ENCODE measurements around the gene HLA-A.

HLA-A gene

GRCh38 chr6:29943053-29943966, 978 bp downstream of the HLA-A start:
- no peak overlapping the region for H2BK5ac ChIP-seq (ENCODE audit: low read length)
- H3K79me1 ChIP-seq (ENCODE audit: low read length): peaks cover 1% of the 10 kb centered on the region
- peak overlapping the region; percentile 75 for H3K56ac ChIP-seq (ENCODE audit: low read length)
- WGBS (ENCODE audit: extremely low coverage, insufficient coverage, low lambda C conversion rate): no CpG with 5 or more reads among the region's 58 CpGs
- H2BK120ac ChIP-seq (ENCODE audit: low read depth, low read length): no peak overlapping the region
- H4K5ac ChIP-seq (ENCODE audit: low read length): no peak overlapping the region
- H3K27me3 ChIP-seq (ENCODE audit: insufficient read depth, low read length, poor library complexity): no peaks in the 10 kb centered on the region
- no peak for DNase-seq
- no peak overlapping the region for H2AK5ac ChIP-seq (ENCODE audit: low read length)
- H3K4ac ChIP-seq (ENCODE audit: low read depth, low read length): peak overlapping the region; percentile 17
- H3K9ac ChIP-seq (ENCODE audit: low read length): peak overlapping the region; percentile 75
- H3K23ac ChIP-seq (ENCODE audit: low read length): no peak overlapping the region
- H3K4me1 ChIP-seq (ENCODE audit: control insufficient read depth, low read depth, low read length): no peaks in the 10 kb centered on the region
- H3K79me2 ChIP-seq (ENCODE audit: control insufficient read depth, insufficient read depth, low read length): peaks cover 3% of the 10 kb centered on the region
- H3K27ac ChIP-seq (ENCODE audit: low read depth, low read length): no peak overlapping the region
- H3K4me3 ChIP-seq (ENCODE audit: low read length): peak overlapping the region; percentile 36
- H3K36me3 ChIP-seq (ENCODE audit: control insufficient read depth, insufficient read depth, low read length): peaks cover 5% of the 10 kb centered on the region
- H4K8ac ChIP-seq (ENCODE audit: low read depth, low read length): no peak overlapping the region
- peak overlapping the region; percentile 48 for H3K4me2 ChIP-seq (ENCODE audit: low read length)
- H2BK15ac ChIP-seq (replicated peaks; ENCODE audit: low read depth): no peak overlapping the region
- no peak overlapping the region for H3K18ac ChIP-seq (ENCODE audit: low read length)

- no peak overlapping the region for H3K4ac ChIP-seq (ENCODE audit: low read depth, low read length)
- H3K23ac ChIP-seq (ENCODE audit: low read length): no peak overlapping the region
- H3K27ac ChIP-seq (ENCODE audit: low read depth, low read length): no peak overlapping the region
- peaks cover 5% of the 10 kb centered on the region for H3K36me3 ChIP-seq (ENCODE audit: control insufficient read depth, insufficient read depth, low read length)
- no peak overlapping the region for H2AK5ac ChIP-seq (ENCODE audit: low read length)
- H3K4me1 ChIP-seq (ENCODE audit: control insufficient read depth, low read depth, low read length): no peaks in the 10 kb centered on the region
- H3K56ac ChIP-seq (ENCODE audit: low read length): no peak overlapping the region
- H3K4me2 ChIP-seq (ENCODE audit: low read length): no peak overlapping the region
- H4K8ac ChIP-seq (ENCODE audit: low read depth, low read length): no peak overlapping the region
- no peaks in the 10 kb centered on the region for H3K27me3 ChIP-seq (ENCODE audit: insufficient read depth, low read length, poor library complexity)
- H3K79me2 ChIP-seq (ENCODE audit: control insufficient read depth, insufficient read depth, low read length): peaks cover 3% of the 10 kb centered on the region
- H3K18ac ChIP-seq (ENCODE audit: low read length): no peak overlapping the region
- H2BK15ac ChIP-seq (replicated peaks; ENCODE audit: low read depth): no peak overlapping the region
- H3K79me1 ChIP-seq (ENCODE audit: low read length): peaks cover 1% of the 10 kb centered on the region
- H3K9ac ChIP-seq (ENCODE audit: low read length): no peak overlapping the region
- H3K4me3 ChIP-seq (ENCODE audit: low read length): no peak overlapping the region
- no CpG with 5 or more reads among the region's 4 CpGs for WGBS (ENCODE audit: extremely low coverage, insufficient coverage, low lambda C conversion rate)
- H2BK120ac ChIP-seq (ENCODE audit: low read depth, low read length): no peak overlapping the region
- DNase-seq: no peak
- H4K5ac ChIP-seq (ENCODE audit: low read length): no peak overlapping the region
- no peak overlapping the region for H2BK5ac ChIP-seq (ENCODE audit: low read length)
Measured at GRCh38 chr6:29945281-29945820, 3.0 kb downstream of the HLA-A start.

GRCh38 chr6:29946223-29947076, 4.1 kb downstream of the HLA-A start:
- no peak overlapping the region for H3K18ac ChIP-seq (ENCODE audit: low read length)
- no peak overlapping the region for H3K27ac ChIP-seq (ENCODE audit: low read depth, low read length)
- H2BK5ac ChIP-seq (ENCODE audit: low read length): no peak overlapping the region
- H2BK120ac ChIP-seq (ENCODE audit: low read depth, low read length): no peak overlapping the region
- H3K4me1 ChIP-seq (ENCODE audit: control insufficient read depth, low read depth, low read length): no peaks in the 10 kb centered on the region
- H2AK5ac ChIP-seq (ENCODE audit: low read length): no peak overlapping the region
- H3K79me1 ChIP-seq (ENCODE audit: low read length): peaks cover 1% of the 10 kb centered on the region
- H3K9ac ChIP-seq (ENCODE audit: low read length): no peak overlapping the region
- H3K4me2 ChIP-seq (ENCODE audit: low read length): no peak overlapping the region
- H3K27me3 ChIP-seq (ENCODE audit: insufficient read depth, low read length, poor library complexity): no peaks in the 10 kb centered on the region
- peaks cover 3% of the 10 kb centered on the region for H3K79me2 ChIP-seq (ENCODE audit: control insufficient read depth, insufficient read depth, low read length)
- no peak overlapping the region for H3K4me3 ChIP-seq (ENCODE audit: low read length)
- H3K4ac ChIP-seq (ENCODE audit: low read depth, low read length): no peak overlapping the region
- no peak overlapping the region for H3K56ac ChIP-seq (ENCODE audit: low read length)
- no peak overlapping the region for H4K8ac ChIP-seq (ENCODE audit: low read depth, low read length)
- H3K36me3 ChIP-seq (ENCODE audit: control insufficient read depth, insufficient read depth, low read length): peaks cover 5% of the 10 kb centered on the region
- H3K23ac ChIP-seq (ENCODE audit: low read length): no peak overlapping the region
- no peak for DNase-seq
- no peak overlapping the region for H2BK15ac ChIP-seq (replicated peaks; ENCODE audit: low read depth)
- H4K5ac ChIP-seq (ENCODE audit: low read length): no peak overlapping the region
- no CpG with 5 or more reads among the region's 6 CpGs for WGBS (ENCODE audit: extremely low coverage, insufficient coverage, low lambda C conversion rate)

- Histone ChIP-seq H3K23ac (ENCODE audit: low read length) (no peak overlapping the region), H2BK15ac (replicated peaks; ENCODE audit: low read depth) (no peak overlapping the region), H4K8ac (ENCODE audit: low read depth, low read length) (no peak overlapping the region), H3K79me1 (ENCODE audit: low read length) (peaks cover 1% of the 10 kb centered on the region), H3K27ac (ENCODE audit: low read depth, low read length) (no peak overlapping the region), H3K9ac (ENCODE audit: low read length) (no peak overlapping the region), H3K4me3 (ENCODE audit: low read length) (no peak overlapping the region), H3K4ac (ENCODE audit: low read depth, low read length) (no peak overlapping the region), H3K79me2 (ENCODE audit: control insufficient read depth, insufficient read depth, low read length) (peaks cover 3% of the 10 kb centered on the region), H3K18ac (ENCODE audit: low read length) (no peak overlapping the region), H2BK120ac (ENCODE audit: low read depth, low read length) (no peak overlapping the region), H3K4me2 (ENCODE audit: low read length) (no peak overlapping the region), H2BK5ac (ENCODE audit: low read length) (no peak overlapping the region), H3K4me1 (ENCODE audit: control insufficient read depth, low read depth, low read length) (no peaks in the 10 kb centered on the region), H4K5ac (ENCODE audit: low read length) (no peak overlapping the region), H2AK5ac (ENCODE audit: low read length) (no peak overlapping the region), H3K36me3 (ENCODE audit: control insufficient read depth, insufficient read depth, low read length) (peaks cover 5% of the 10 kb centered on the region), H3K27me3 (ENCODE audit: insufficient read depth, low read length, poor library complexity) (no peaks in the 10 kb centered on the region), H3K56ac (ENCODE audit: low read length) (no peak overlapping the region)
- DNase-seq: no peak
- no CpG with 5 or more reads among the region's 3 CpGs for WGBS (ENCODE audit: extremely low coverage, insufficient coverage, low lambda C conversion rate)
Measured at GRCh38 chr6:29947077-29947980, 5.0 kb downstream of the HLA-A start.

GRCh38 chr6:29948277-29948676, 5.9 kb downstream of the HLA-A start:
- H3K4me2 ChIP-seq (ENCODE audit: low read length): no peak overlapping the region
- no peak overlapping the region for H2BK5ac ChIP-seq (ENCODE audit: low read length)
- no peak overlapping the region for H2BK120ac ChIP-seq (ENCODE audit: low read depth, low read length)
- H3K27ac ChIP-seq (ENCODE audit: low read depth, low read length): no peak overlapping the region
- H2AK5ac ChIP-seq (ENCODE audit: low read length): no peak overlapping the region
- H3K9ac ChIP-seq (ENCODE audit: low read length): no peak overlapping the region
- H2BK15ac ChIP-seq (replicated peaks; ENCODE audit: low read depth): no peak overlapping the region
- H3K4me1 ChIP-seq (ENCODE audit: control insufficient read depth, low read depth, low read length): no peaks in the 10 kb centered on the region
- no peak overlapping the region for H3K56ac ChIP-seq (ENCODE audit: low read length)
- no peak overlapping the region for H4K8ac ChIP-seq (ENCODE audit: low read depth, low read length)
- DNase-seq: no peak
- H3K79me1 ChIP-seq (ENCODE audit: low read length): peaks cover 1% of the 10 kb centered on the region
- peaks cover 3% of the 10 kb centered on the region for H3K79me2 ChIP-seq (ENCODE audit: control insufficient read depth, insufficient read depth, low read length)
- H3K18ac ChIP-seq (ENCODE audit: low read length): no peak overlapping the region
- WGBS (ENCODE audit: extremely low coverage, insufficient coverage, low lambda C conversion rate): no CpG with 5 or more reads among the region's 2 CpGs
- H3K36me3 ChIP-seq (ENCODE audit: control insufficient read depth, insufficient read depth, low read length): peaks cover 5% of the 10 kb centered on the region
- no peak overlapping the region for H4K5ac ChIP-seq (ENCODE audit: low read length)
- H3K27me3 ChIP-seq (ENCODE audit: insufficient read depth, low read length, poor library complexity): no peaks in the 10 kb centered on the region
- no peak overlapping the region for H3K4ac ChIP-seq (ENCODE audit: low read depth, low read length)
- H3K4me3 ChIP-seq (ENCODE audit: low read length): no peak overlapping the region
- no peak overlapping the region for H3K23ac ChIP-seq (ENCODE audit: low read length)
